ENCODE data around the gene DOK6.

- TF ChIP-seq ZNF324 (CRISPR knock-in tag; IDR thresholded peaks at IDR 0.05), result no peak
- no peak for TF ChIP-seq ZNF592 (IDR thresholded peaks at IDR 0.05)
- no peak for TF ChIP-seq E2F4 (CRISPR knock-in tag; IDR thresholded peaks at IDR 0.05; ENCODE audit: low read depth)
- TF ChIP-seq MLX (CRISPR knock-in tag; conservative IDR thresholded peaks at IDR 0.05), result no peak
- TF ChIP-seq CTCF (IDR thresholded peaks at IDR 0.05 in 2 of 3, conservative IDR thresholded peaks at IDR 0.05 in 1 of 3; ENCODE audit: insufficient read depth in 2 of 3, low read depth in 1 of 3, low read length in 3 of 3), result no peak
- no peak for TF ChIP-seq RAD51 (IDR thresholded peaks at IDR 0.05; ENCODE audit: borderline replicate concordance, low read depth)
These were observed 47.2 kb downstream of the DOK6 start for GRCh38 chr18:69447886-69448285.
